Measurements from ENCODE around the gene NPSR1.
"Not testable (repeated sequence)": the region's sequence is repeated elsewhere in the genome, so short reads cannot be mapped to it uniquely, and the experiment has no call there.

Gene NPSR1

DNA sequence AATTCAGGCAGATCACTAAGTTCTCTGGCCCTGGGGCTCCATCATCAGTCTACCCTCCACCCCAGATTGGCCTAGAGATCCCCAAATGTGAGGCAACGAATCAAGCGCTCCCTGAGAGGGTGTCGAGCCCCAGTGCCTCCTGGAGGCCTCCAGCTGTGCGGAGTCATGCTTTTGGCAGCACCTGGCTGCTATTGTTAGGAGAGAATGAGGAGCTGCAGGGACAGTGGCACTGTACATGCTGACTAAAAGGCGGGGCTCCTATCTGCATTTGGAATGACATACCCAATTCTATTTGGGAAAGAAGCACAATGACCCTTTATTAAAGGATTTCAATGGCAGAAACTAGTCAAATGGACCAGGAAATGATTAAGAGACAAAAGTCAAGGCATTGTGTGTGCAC lies 217.5 kb downstream of the NPSR1 start:
- no peak for DNase-seq (ENCODE audit: low read depth, low spot score)
- ChIA-PET CTCF (interaction anchor here (1.1 kb wide), 1 partner anchor 14 kb away, joined by 3 read pairs; no protein-coding TSS in a partner anchor), POLR2A (no interaction called here)
- TF ChIP-seq, protein P1, sequence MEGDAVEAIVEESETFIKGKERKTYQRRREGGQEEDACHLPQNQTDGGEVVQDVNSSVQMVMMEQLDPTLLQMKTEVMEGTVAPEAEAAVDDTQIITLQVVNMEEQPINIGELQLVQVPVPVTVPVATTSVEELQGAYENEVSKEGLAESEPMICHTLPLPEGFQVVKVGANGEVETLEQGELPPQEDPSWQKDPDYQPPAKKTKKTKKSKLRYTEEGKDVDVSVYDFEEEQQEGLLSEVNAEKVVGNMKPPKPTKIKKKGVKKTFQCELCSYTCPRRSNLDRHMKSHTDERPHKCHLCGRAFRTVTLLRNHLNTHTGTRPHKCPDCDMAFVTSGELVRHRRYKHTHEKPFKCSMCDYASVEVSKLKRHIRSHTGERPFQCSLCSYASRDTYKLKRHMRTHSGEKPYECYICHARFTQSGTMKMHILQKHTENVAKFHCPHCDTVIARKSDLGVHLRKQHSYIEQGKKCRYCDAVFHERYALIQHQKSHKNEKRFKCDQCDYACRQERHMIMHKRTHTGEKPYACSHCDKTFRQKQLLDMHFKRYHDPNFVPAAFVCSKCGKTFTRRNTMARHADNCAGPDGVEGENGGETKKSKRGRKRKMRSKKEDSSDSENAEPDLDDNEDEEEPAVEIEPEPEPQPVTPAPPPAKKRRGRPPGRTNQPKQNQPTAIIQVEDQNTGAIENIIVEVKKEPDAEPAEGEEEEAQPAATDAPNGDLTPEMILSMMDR (IDR thresholded peaks at IDR 0.05; ENCODE audit: insufficient read depth, low read length, missing control alignments): no peak
- H3K4me3 ChIP-seq (ENCODE audit: low read depth, low read length): no peak overlapping the region

DNA sequence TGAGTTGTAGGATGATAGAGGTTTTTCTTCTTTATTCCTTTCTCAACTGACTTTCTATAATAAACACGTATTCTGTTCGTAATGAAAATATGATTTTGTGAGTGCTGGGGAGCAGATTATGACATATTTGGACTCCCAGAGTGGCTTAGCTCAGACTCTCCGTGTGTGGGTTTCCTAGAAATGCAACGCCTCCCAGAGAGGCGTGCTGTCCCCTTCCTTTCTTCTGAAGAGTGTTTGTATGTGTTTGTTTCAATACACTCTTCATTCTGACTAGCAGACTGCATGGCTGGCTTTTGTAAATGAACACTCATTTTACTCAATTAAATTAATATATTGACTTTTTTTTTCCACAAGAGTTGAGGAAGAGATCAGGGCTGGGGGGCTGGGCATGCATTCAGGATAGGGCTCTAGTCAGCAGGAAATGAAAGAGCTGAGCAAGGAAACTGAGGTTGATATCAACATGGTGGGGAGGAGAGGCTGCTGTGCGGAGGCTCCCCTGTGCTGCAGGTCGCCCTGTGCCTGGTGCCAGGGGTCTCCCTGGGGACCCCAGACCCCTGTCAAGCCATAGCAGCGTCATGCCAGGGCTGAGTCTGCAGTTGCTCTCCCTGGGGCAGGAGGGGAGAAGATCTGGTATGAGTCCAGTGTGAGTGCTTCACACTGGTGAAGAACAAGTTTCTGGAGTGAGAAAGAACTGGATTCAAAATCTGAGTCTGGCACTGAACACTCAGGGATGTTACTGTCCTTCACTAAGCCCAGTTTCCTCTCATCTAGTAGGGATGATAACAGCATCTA lies 221.1 kb downstream of the NPSR1 start:
- POLR2A ChIA-PET; H3K4me3 ChIP-seq (ENCODE audit: low read depth, low read length); DNase-seq (ENCODE audit: low read depth, low spot score): not testable (repeated sequence)
- CTCF ChIA-PET: interaction anchor here (0.7 kb wide), 1 partner anchor 9 kb away, joined by 3 read pairs; no protein-coding TSS in a partner anchor

DNA sequence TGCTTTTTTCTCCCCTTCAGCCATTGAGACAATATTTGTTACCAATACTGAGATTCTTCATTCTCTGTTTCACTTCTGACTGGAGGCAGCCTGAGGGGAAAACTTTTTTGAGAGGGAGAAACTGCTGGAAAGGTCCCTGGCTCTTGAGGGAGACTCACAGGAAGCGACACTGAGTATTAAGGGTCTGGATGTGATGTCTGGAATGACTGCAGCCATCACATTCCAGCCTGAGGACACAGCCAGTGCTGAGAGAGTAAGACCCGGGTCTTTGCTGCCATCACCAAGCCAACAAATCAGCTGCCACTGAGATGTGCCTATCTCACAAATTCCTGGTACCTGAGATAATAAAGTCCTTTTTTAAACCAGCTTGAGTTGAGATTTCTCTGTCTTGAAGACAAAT lies 221.9 kb downstream of the NPSR1 start:
- H3K4me3 ChIP-seq (ENCODE audit: low read depth, low read length): no peak overlapping the region
- CTCF ChIA-PET: no interaction called here
- TF ChIP-seq, protein P1 (IDR thresholded peaks at IDR 0.05; ENCODE audit: insufficient read depth, low read length, missing control alignments): no peak
- POLR2A ChIA-PET: no interaction called here
- DNase-seq (ENCODE audit: low read depth, low spot score): no peak

DNA sequence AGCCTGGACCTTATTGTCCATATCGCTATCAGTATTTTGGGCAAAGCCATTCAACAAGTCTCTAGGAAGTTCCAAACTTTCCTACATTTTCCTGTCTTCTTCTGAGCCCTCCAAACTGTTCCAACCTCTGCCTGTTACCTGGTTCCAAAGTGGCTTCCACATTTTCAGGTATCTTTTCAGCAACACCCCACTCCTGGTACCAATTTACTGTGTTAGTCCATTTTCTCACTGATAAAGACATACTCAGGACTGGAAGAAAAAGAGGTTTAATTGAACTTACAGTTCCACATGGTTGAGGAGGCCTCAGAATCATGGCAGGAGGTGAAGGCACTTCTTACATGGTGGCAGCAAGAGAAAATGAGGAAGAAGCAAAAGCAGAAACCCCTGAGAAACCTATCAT lies 225.8 kb downstream of the NPSR1 start:
- DNase-seq (ENCODE audit: low read depth, low spot score); POLR2A ChIA-PET; H3K4me3 ChIP-seq (ENCODE audit: low read depth, low read length); CTCF ChIA-PET: not testable (repeated sequence)

DNA sequence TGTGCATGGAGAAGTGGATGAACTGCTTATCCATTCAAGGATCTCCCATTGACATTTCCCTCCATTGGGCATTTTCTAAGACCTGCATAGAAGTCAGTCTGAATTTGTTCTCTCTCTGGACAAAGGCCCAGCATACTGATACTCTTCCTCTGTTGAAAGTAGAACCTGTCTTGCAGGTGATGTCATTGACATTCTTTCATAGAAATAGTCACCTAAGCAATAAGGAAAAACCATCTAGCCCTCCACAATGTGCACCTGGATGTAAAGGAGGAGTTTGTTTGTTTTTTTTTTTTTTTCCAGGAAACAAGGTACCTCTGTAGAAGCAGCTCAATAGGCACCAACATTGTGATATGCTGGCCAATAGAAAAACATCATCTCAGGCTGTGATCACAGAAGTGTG lies 228.8 kb downstream of the NPSR1 start:
- POLR2A ChIA-PET: no interaction called here
- no peak overlapping the region for H3K4me3 ChIP-seq (ENCODE audit: low read depth, low read length)
- DNase-seq (ENCODE audit: low read depth, low spot score): no peak
- TF ChIP-seq, protein P1 (IDR thresholded peaks at IDR 0.05; ENCODE audit: insufficient read depth, low read length, missing control alignments): no peak
- CTCF ChIA-PET: interaction anchor here (0.6 kb wide), 1 partner anchor 87 kb away, joined by 3 read pairs; no protein-coding TSS in a partner anchor

DNA sequence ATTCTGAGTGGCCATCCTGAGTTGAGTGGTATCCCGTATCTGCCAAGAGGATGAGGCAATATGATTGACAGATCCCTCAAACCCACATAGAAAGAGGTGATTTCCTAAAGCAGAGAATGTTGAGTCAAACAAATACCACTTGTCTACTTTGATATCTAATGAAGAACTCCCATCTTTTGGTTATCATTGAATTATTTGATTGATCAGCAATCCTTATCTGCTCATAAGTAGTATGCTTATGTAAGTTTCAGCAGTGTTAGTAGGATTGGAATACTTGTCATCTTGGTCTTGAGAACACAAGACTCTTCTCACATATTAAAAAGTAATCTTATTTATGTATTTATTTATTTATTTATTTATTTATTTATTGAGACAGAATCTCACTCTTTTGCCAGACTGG lies 231.9 kb downstream of the NPSR1 start:
- ChIA-PET POLR2A (no interaction called here), CTCF (no interaction called here)
- H3K4me3 ChIP-seq (ENCODE audit: low read depth, low read length): no peak overlapping the region
- no peak for DNase-seq (ENCODE audit: low read depth, low spot score)
- TF ChIP-seq, protein P1 (IDR thresholded peaks at IDR 0.05; ENCODE audit: insufficient read depth, low read length, missing control alignments): no peak

DNA sequence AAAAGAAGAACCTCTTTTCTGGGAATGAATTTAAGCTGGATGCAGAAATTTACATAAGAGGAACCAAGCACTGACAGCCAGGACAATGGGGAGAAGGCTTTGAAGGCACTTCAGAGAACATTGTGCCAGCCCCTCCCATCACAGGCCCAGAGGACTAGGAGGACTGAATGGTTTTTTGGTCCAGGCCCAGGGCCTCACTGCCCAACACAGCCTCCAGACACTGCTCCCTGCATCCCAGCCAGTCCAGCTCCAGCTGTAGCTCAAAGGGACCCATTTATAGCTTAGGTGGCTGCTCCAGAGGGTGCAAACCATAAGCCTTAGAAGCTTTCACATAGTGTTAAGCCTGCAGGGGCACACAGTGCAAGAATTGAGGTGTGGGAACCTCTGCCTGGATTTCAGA lies 237.2 kb downstream of the NPSR1 start:
- no peak overlapping the region for H3K4me3 ChIP-seq (ENCODE audit: low read depth, low read length)
- DNase-seq (ENCODE audit: low read depth, low spot score): no peak
- ChIA-PET POLR2A (no interaction called here), CTCF (no interaction called here)
- TF ChIP-seq, protein P1 (IDR thresholded peaks at IDR 0.05; ENCODE audit: insufficient read depth, low read length, missing control alignments): no peak

Data from AG04449 (cell line).